Measurements from ENCODE around the gene GALNT4.
A peak's percentile ranks its signal among the peaks of the same experiment; 100 is the strongest.

The GALNT4 gene

GRCh38 chr12:89528434-89528833, 3.8 kb upstream of the GALNT4 start:
- DNase-seq, result no peak

- DNase-seq, result peak; percentile 86
Measured at GRCh38 chr12:89525824-89526770, 1.5 kb upstream of the GALNT4 start, which contains the start of gene POC1B. Gene POC1B, minus strand, starts transcription at chr12:89526047. Its CDS starts 152 bp downstream, at chr12:89525895.

- DNase-seq, result no peak
Measured at GRCh38 chr12:89525305-89525823, 768 bp upstream of the GALNT4 start.

DNA sequence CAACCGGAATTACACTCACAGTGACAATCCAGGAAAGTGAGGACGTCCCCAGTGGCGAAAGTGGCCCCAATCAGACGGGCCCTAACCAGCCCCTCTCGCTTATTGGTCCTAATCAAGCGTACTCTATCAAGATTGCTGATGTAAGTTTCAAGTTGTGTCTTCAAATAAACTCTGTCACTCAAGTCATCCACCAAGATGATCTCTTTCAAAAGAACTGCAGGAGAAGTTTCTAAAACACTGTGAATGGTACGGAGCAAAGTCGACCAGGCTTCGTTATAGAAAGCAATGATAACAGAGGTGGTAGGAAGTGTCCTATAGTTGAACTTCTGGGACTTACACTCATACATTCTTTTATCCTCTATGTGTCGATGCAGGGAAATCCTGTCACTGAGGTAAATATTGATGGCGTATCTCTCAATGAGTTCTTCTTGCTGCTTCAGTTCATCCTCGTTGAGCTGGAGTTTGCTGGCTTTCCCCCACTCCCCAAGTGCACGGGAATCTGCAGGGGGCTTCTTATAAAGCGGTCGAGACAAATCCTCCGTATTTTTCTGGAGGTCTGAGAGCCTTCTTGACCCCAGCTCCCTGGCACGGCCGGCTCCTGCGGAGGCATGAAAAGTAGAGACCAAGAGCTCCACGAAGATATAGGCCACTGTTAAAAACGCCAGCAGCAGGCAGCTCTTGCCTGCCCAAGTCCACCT, 604 bp downstream of the GALNT4 start:
- no peak for DNase-seq

- no peak for DNase-seq
Measured at GRCh38 chr12:89523393-89523792, 1.2 kb downstream of the GALNT4 start.

DNA sequence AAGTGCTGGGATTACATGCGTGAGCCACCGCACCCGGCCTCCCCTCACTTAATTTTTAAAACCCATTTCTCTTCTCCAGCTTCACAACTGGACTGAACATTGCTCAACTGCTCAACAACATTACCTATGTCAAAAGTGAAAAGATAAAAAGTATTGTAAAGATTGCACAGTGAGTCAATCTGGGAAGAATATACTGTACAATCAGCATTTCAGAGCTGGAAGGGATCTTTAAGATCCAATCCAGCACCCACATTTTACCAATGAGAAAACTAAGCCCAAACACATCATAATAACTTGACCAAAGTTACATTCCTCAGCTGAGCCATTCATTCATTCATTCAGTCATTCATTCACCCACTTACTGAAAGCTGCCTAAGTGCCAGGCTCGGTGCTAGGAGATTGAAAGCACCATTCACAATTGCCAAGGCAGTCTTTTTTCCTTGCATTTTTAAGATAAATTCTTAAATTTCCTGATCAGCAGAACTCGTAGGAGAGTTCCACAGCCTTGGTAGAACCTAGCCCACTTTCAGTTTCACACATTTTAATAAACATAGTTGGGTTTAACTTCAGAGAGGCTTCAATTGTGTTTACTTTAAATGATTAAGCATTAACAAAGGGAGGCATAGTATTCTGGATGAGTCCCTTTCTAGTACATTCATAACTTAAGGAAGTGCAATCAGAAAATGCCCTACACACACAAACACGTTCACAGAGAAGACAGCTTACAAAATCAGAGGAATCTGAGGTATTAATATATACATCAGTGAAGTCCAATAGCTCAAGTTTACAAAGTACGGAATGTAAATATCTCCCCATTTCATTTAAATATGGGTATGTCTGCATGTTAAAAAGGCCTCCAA, 3.0 kb downstream of the GALNT4 start:
- DNase-seq, result no peak

DNA sequence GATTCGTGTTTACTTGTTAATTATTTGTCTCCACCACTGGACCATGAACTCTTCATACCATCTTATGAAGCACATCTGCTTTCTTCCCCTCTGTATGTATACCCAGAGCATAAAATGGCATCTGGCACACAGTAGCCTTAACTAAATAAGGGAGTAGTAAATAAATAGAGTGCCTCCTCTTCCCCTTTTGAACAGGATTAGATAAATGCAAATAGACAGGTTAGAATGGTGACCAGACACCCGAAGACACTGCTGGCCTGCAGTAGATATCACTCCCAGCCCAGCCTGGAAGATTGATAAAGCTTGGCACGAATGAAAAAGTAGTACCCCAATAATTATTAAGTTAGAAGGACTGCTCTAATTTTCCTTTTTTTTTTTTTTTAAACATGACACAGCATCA, 6.9 kb downstream of the GALNT4 start:
- DNase-seq, result no peak

DNA sequence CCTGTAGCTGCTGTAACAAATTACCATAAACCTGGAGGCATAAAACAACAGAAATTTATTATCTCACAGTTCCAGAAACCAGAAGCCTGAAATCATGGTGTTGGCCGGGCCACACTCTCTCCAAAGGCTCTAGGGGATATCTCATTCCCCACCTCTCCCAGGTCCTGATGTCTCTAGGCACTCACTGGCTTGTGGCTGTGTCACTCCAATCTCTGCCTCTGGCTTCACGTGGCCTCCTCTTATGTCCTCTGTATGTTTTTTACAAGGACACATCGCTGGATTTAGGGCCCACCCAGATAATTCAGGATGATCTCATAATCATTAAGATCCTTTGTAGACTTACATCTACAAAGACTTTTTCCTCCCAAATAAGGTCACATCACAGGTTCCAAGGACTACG, 8.0 kb downstream of the GALNT4 start:
- DNase-seq, result no peak

DNA sequence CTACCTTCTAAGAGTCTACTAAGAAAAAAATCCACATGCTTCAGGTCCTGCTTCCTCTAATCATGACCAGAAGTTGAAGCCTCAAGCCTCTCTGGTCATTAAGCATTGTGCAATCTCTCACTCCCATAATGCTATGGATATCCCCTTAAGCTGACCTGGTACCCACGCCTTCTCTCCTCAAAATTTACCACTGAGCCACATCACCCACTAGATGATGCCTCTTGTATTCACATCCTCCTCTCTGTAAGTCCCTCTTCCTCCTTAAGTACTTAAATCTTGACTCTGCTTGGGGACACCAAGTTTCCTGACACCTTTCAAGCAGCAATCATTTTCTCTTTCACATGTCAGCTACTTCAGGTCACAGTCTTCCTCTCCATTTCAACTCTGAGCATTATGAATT, 9.8 kb downstream of the GALNT4 start:
- no peak for DNase-seq

- DNase-seq, result no peak
Measured at GRCh38 chr12:89513544-89513943, 11.1 kb downstream of the GALNT4 start.

- no peak for DNase-seq
Measured at GRCh38 chr12:89507015-89507824, 17.4 kb downstream of the GALNT4 start.

- no peak for DNase-seq
Measured at GRCh38 chr12:89506050-89506449, 18.5 kb downstream of the GALNT4 start.

GRCh38 chr12:89504560-89505346, 19.8 kb downstream of the GALNT4 start:
- no peak for DNase-seq

DNA sequence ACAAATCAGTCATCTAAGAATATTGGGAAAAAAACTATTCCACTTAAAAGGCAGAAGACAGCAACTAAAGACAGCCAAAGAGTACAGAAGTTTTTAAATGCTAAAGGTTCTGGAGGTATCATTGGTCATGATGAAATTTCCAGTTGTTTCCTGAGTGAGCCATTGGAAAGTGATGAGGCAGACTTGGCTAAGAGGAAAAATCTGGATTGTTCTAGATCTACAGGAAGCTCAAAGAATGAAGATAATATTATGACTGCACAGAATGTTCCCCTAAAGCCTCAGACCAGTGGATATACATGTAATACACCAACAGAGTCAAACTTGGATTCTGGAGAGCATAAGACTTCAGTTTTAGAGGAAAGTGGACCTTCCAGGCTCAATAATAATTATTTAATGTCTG, 22.8 kb downstream of the GALNT4 start:
- DNase-seq, result no peak

DNA sequence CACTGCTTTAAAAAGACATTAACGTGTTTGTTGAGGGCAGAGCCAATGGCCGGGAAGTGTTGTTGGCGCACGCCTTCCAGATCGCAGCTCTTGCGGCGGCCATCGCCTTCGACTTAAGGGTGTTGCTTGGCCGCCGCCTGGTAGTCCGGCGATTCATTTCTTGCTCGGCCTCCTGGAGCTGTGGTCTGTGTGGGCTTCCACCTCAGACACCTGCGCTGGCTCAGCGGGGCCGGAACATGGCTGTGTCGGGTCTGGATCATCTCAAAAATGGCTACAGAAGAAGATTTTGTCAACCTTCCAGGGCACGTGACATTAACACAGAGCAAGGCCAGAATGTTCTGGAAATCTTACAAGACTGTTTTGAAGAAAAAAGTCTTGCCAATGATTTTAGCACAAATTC, 24.7 kb downstream of the GALNT4 start:
- no peak for DNase-seq

- DNase-seq, result no peak
Measured at GRCh38 chr12:89497467-89497866, 27.1 kb downstream of the GALNT4 start.

DNA sequence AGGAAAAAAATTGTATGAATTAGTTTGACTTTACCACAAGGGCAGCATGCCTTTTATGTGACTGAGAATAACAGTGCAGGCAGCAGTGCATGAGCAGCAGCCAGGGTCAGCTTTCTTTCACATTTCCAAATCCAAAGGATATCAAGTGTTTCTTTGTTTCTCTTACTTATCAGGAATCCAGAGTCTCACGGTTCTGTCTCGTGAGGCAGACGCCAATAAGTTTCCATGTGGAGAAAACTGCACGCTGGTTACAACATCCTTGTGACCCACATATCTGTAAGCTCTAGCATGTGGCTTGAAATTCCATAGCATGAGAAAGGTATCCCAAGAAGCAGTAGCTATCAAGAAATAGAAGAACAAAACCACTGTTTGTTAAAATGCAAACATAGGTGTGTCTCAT, 27.6 kb downstream of the GALNT4 start:
- no peak for DNase-seq

DNA sequence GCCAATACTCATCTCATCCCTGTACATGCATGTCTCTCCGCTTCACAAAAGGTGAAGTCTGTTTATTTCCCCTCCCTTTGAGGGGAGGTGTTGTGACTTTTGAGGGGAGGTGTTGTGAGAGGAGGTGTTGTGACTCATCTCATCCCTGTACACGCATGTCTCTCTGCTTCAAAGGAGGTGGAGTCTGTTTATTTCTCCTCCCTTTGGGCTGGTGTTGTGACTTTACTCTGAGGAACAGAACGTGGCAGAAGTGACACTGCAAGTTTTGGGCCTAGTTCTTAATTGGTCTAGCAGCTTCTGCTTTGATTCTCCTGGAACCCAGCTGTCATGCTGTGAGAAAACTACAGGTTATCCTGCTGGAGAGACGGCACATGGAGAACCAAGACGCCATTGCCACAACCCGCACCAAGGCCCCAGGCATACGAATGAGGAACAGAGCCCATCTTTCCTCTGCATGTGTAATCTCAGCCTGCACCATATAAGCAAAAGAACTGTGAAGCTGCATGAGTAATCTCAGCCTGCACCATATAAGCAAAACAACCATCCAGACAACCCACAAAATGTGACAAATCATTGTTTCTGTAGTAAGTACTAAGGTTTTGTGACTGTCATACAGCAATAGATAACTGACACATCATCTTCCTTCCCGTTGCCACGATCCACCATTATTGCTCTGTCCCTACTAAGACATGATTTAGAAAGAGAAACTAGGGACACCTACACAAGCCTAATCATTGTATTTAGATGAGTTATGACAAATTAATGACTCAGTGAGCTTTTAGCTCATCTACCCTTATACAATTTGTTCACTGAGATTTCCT, 30.0 kb downstream of the GALNT4 start:
- DNase-seq, result no peak

DNA sequence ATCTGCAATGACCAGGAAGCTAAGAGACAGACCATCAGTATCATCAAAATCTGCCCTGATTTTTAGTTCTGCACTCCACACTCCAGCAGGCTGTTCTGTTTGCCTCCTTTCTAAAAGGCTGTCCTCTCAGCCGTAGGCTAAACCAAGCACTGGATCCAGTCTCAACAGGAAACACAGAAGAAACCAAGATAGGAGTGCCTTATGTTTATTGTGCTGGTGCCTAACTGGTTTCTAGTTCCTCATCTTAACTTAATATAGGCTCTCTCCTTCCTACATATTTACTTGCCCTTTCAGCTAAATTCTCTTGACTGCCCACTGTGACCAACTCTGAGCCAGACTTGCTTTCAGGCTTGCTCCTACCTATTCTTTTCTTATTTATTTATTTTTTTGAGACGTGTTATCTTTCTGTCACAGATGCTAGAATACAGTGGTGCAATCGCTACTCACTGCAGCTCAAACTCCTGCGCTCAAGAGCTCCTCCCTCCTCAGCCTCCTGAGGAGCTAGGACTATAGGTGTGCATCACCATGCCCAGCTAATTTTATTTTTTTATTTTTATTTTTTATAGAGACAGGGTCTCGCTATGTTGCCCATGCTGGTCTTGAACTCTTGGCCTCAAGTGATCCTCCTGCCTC, 30.8 kb downstream of the GALNT4 start:
- DNase-seq, result no peak

- DNase-seq, result no peak
Measured at GRCh38 chr12:89492883-89493282, 31.7 kb downstream of the GALNT4 start.

Data from NCI-H510A (cell line).